Transverse colon (tissue), 4 donors: ENCODE results near the gene C4orf46.

ENCODE experiments used
- CTCF ChIP-seq, 5 experiments: fragments of 200-600 bp in 3 of 5; fragments of 450-650 bp in 2 of 5; sonication (generic) in 3 of 5; IDR thresholded peaks; 1 replicate in 2 of 5; 2 replicates in 3 of 5; pipeline ENCODE4 v1.5.1; 2016 to 2017; ENCODE audit warnings: antibody characterized with exemption in 5 of 5, inconsistent platforms in 3 of 5, mild to moderate bottlenecking in 2 of 5, moderate library complexity in 1 of 5
- EP300 ChIP-seq: sonication (generic); formaldehyde crosslinking; IDR thresholded peaks from one replicate; pipeline ENCODE4 v1.6.1; 2017; ENCODE audit warnings: antibody characterized with exemption, low read depth
- POLR2A ChIP-seq: fragments of 450-650 bp; IDR thresholded peaks from one replicate; pipeline ENCODE4 v1.6.1; 2016; ENCODE audit warnings: antibody characterized with exemption, mild to moderate bottlenecking, moderate library complexity
- POLR2AphosphoS5 ChIP-seq, 3 donors: sonication (generic); formaldehyde crosslinking; IDR thresholded peaks; one replicate each; pipeline ENCODE4 v1.6.1; 2016; ENCODE audit warnings: antibody characterized with exemption in 3 of 3

DNA sequence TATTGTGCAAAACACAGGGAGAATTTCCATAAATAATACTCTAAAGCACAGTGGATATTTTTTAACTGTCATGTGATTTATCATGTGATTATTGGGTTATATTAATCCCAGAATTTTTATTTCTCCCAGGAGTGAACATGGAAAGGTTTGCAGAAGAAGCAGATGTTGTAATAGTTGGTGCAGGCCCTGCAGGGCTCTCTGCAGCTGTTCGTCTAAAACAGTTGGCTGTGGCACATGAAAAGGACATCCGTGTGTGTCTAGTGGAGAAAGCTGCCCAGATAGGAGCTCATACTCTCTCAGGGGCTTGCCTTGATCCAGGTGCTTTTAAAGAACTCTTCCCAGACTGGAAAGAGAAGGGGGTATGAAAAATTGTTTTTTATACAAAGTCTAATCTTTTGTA is 10.4 kb upstream of the C4orf46 start:
- no peak for TF ChIP-seq CTCF (IDR thresholded peaks at IDR 0.05)
- no peak for TF ChIP-seq EP300
- no peak for TF ChIP-seq POLR2AphosphoS5 (IDR thresholded peaks at IDR 0.05)
- TF ChIP-seq POLR2A, result no peak
